CD4-positive, alpha-beta T cell treated with Interleukin-21 for 1 hour (primary cell): ENCODE results near the gene SP9.
"Not testable (repeated sequence)": the region's sequence is repeated elsewhere in the genome, so short reads cannot be mapped to it uniquely, and the experiment has no call there.

Source experiments
- DNase-seq: peaks from one replicate; pipeline ENCODE4 v3.0.0-alpha.2; 2020

The SP9 gene

GRCh38 chr2:174350018-174350417 lies 15.3 kb downstream of the SP9 start:
- DNase-seq: no peak

GRCh38 chr2:174350593-174351181 lies 15.9 kb downstream of the SP9 start:
- no peak for DNase-seq

GRCh38 chr2:174353004-174353403 lies 18.2 kb downstream of the SP9 start:
- no peak for DNase-seq

- DNase-seq: no peak
Observed at GRCh38 chr2:174356347-174356746, 21.6 kb downstream of the SP9 start.

GRCh38 chr2:174359663-174360062 lies 24.9 kb downstream of the SP9 start:
- not testable (repeated sequence) for DNase-seq

- no peak for DNase-seq
Observed at GRCh38 chr2:174362949-174363348, 28.2 kb downstream of the SP9 start.

- DNase-seq: not testable (repeated sequence)
Observed at GRCh38 chr2:174363492-174364225, 28.9 kb downstream of the SP9 start.

- no peak for DNase-seq
Observed at GRCh38 chr2:174364628-174365027, 29.9 kb downstream of the SP9 start.

- no peak for DNase-seq
Observed at GRCh38 chr2:174365571-174365970, 30.8 kb downstream of the SP9 start.

- no peak for DNase-seq
Observed at GRCh38 chr2:174368691-174369090, 33.9 kb downstream of the SP9 start.

GRCh38 chr2:174376967-174377366 lies 42.2 kb downstream of the SP9 start:
- DNase-seq: no peak

GRCh38 chr2:174383796-174384195 lies 49.0 kb downstream of the SP9 start:
- no peak for DNase-seq

GRCh38 chr2:174385201-174385600 lies 50.4 kb downstream of the SP9 start:
- DNase-seq: no peak
